ENCODE data around the gene SLC5A10.

SLC5A10 gene

GRCh38 chr17:18985475-18985874 lies 33.5 kb downstream of the SLC5A10 start:
- DNase-seq (ENCODE audit: low read depth): no peak

- DNase-seq (ENCODE audit: low read depth): no peak
Measured at GRCh38 chr17:18986541-18987229, 34.7 kb downstream of the SLC5A10 start.

DNA sequence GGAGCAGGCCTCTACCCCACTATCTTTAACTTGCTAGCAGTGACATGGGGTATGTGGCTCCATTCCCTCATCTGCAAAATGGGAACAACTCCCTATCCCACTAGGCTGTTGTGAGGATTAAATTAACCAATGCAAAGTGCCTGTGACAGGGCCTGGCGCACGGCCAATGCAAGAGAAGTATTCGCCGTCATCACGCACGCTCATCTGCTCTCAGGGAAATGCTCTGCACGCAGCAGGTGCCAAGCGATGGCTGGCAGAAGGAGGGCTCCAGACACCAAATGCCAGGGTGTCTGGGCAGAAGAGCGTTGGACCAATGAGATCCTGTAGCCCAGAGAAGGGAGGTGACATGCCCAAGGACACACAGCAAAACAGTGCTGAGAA lies 35.3 kb downstream of the SLC5A10 start:
- DNase-seq (ENCODE audit: low read depth): no peak

- DNase-seq (ENCODE audit: low read depth): no peak
Measured at GRCh38 chr17:18987862-18988545, 36.0 kb downstream of the SLC5A10 start.

GRCh38 chr17:18988546-18989173 lies 36.7 kb downstream of the SLC5A10 start:
- DNase-seq (ENCODE audit: low read depth): no peak

GRCh38 chr17:18990331-18990730 lies 38.4 kb downstream of the SLC5A10 start:
- DNase-seq (ENCODE audit: low read depth): no peak

- no peak for DNase-seq (ENCODE audit: low read depth)
Measured at GRCh38 chr17:18991531-18992315, 39.8 kb downstream of the SLC5A10 start.

DNA sequence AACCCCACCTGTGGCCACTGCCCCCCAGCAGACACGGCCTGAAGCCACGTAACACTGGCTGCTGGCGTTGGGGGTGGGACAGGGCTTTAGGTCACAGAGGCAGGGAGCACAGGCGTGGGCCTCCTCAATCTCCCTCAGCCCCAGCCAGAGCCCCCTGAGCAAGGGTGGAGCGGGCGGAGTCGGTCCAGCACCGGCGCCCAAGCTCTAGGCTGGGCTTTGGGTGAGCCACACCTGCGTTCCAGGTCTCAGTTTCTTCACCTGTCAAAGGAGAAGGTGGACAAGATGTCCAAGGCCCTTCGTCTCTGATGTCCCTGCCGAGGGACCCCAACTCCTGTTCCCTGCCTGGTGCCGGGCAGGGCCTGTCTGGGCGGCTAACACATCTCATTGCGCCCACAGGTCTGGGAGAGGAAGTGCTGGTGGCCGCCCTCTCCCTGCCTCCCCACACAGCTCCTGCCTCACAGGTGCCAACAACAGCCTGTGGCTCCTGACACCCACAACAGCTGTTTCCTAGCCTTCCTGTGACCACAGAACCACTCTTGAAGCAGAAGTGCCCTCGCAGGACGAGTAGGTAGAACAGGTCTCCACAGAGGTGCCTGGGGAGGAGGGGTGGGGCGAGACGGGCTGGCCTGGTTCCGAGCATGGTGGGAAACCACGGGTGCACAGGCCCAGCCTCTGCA lies 40.6 kb downstream of the SLC5A10 start:
- no peak for DNase-seq (ENCODE audit: low read depth)

DNA sequence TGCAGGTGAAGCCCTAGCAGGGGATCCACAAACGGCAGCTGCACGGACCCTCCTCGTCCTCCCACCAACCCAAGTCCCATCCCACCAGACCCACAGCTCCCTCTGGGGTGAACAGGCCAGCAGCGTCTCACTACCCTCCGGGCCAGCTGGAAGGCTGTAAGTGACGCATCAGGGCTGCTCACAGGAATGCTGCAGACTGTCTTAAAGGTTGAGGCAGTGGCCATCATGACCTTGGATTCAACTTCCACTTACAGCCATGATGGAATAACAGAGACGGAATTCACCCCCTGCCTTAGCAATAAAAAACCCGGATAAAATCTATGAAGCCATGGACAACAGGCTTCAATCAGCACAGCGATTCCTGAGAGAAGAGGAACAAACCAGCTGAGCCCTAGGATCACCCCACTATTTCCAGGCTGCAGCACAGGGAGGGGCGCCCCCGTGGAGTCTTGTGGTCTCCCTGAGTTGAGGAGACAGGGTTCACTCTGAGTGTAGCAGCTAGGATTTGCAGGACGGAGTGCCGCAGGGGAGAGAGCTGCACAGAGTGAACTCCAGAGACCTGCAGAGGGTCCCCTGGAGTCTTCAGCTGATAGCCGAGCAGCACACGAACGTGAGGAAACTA lies 42.1 kb downstream of the SLC5A10 start:
- DNase-seq (ENCODE audit: low read depth): no peak

DNA sequence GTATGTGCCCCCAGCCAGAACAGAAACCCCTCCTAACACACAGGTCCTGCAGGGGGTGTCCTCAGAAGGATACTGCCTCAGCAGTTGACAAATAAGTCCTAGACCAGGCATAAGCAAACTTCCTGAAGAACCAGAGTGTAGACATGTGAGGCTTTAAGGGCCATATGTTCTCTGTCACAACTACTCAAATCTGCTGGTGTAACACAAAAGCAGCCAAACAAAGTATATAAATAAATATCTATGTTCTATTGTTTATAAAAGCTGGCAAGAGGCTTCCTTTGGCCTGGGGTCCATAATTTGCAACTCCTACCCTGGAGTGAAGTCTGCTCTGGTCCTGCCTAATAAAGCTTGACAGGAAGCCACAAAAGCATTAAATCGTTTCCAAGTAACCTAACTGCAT lies 42.7 kb downstream of the SLC5A10 start:
- no peak for DNase-seq (ENCODE audit: low read depth)

- DNase-seq (ENCODE audit: low read depth): no peak
Measured at GRCh38 chr17:18995220-18995619, 43.3 kb downstream of the SLC5A10 start.

GRCh38 chr17:18996458-18996857 lies 44.5 kb downstream of the SLC5A10 start:
- DNase-seq (ENCODE audit: low read depth): no peak

- DNase-seq (ENCODE audit: low read depth): no peak
Measured at GRCh38 chr17:18997650-18998196, 45.8 kb downstream of the SLC5A10 start.

GRCh38 chr17:18999394-18999793 lies 47.4 kb downstream of the SLC5A10 start:
- no peak for DNase-seq (ENCODE audit: low read depth)

- no peak for DNase-seq (ENCODE audit: low read depth)
Measured at GRCh38 chr17:18999911-19000310, 47.9 kb downstream of the SLC5A10 start.

DNA sequence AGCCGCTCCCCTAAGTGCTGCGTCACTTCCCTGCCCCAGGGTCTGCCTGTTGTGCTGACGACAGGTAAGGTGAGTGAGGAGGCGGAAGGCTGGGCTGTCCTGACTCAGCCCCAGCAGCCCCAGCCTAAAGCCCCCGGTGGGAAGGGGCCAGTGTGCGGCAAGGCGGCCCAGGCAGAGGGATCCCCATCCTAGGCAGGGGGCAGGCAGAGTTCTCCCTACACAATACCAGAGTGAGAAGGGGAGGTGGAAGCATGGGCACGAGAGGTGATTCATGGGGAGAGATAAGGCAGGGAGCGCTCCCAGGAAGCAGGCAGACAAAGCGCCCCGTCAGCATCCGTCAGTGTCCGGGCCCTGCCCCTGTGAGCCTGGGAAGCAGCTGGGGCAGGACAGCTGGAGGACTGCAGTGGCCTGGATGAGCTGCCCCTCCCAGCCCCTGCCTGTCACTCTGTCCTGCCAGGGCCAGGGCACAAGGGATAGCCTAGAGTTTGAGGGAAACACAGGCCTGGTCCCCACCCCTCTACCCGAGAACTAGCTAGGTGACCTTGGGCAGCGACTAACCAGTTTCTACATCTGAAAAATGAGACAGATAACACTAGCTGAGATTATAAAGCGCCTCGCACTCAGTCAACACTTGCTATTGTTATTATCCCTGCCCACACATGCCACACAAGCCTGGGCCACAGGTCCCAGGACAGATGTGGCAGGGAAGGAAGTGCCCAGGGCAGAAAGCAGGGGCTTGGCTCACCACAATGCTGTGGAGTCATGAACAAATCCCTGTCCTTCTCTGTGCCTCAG lies 48.8 kb downstream of the SLC5A10 start:
- DNase-seq (ENCODE audit: low read depth): no peak

- DNase-seq (ENCODE audit: low read depth): no peak
Measured at GRCh38 chr17:19001907-19002590, 50.1 kb downstream of the SLC5A10 start.

DNA sequence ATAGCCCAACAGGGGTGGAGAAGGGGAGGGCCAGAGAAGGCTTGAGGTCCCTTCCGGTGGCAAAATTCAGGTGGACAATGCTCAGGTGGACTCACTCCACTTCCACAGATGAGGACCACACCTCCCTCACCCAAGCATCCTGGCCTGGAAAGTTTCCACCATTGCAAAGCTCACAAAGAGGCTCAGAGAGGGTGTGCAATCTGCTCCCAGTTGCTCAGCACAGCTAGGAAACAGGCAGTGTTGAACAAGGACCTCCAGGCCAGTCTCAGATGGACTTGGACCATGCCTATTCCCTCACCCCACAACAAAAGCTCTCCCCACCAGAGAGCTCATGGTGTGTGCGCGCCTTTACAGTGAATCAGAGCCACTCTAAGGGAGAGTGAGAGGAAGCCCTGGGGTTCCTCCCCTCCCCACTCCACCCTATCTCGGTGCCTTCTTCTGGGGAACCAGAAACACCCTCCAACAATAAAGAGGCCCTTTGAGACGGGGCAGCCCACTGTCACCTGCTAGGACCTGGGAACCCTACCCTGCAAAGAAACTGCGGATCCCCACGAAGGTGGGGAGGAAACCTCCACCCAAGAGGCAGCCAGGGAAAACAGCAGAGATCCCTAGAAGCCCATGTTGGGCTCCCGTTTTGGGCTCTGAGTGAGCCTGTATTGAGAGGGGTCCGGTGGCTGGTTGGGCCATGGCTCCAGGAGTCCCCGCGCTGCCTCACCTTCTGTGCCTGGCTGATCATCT lies 51.0 kb downstream of the SLC5A10 start:
- no peak for DNase-seq (ENCODE audit: low read depth)

Data from stimulated activated CD8-positive, alpha-beta memory T cell treated with anti-CD3 and anti-CD28 coated beads, Interleukin-15, amount 100 ng/mL, for 1 hour (primary cell).